ENCODE measurements around the gene THAP4.
A peak's percentile ranks its signal among the peaks of the same experiment; 100 is the strongest.

The THAP4 gene

GRCh38 chr2:241546771-241547498 is 90.0 kb downstream of the THAP4 start:
- TF ChIP-seq GATA1 (IDR thresholded peaks at IDR 0.05; ENCODE audit: low read depth, low read length) (no peak), POLR2A (IDR thresholded peaks at IDR 0.05; ENCODE audit: low read length) (no peak)
- no peak for DNase-seq

- TF ChIP-seq GATA1 (IDR thresholded peaks at IDR 0.05; ENCODE audit: low read depth, low read length) (no peak), POLR2A (IDR thresholded peaks at IDR 0.05; ENCODE audit: low read length) (no peak)
- DNase-seq: no peak
These were observed 91.2 kb downstream of the THAP4 start for GRCh38 chr2:241545523-241546473.

- TF ChIP-seq GATA1 (IDR thresholded peaks at IDR 0.05; ENCODE audit: low read depth, low read length): no peak
- TF ChIP-seq POLR2A (IDR thresholded peaks at IDR 0.05; ENCODE audit: low read length): no peak
- no peak for DNase-seq
These were observed 91.9 kb downstream of the THAP4 start for GRCh38 chr2:241545106-241545505.

GRCh38 chr2:241542278-241542605 is 94.7 kb downstream of the THAP4 start:
- no peak for DNase-seq
- TF ChIP-seq GATA1 (IDR thresholded peaks at IDR 0.05; ENCODE audit: low read depth, low read length) (no peak), POLR2A (IDR thresholded peaks at IDR 0.05; ENCODE audit: low read length) (no peak)

GRCh38 chr2:241541564-241542277 is 95.2 kb downstream of the THAP4 start:
- TF ChIP-seq POLR2A (IDR thresholded peaks at IDR 0.05; ENCODE audit: low read length): no peak
- TF ChIP-seq GATA1 (IDR thresholded peaks at IDR 0.05; ENCODE audit: low read depth, low read length): no peak
- DNase-seq: no peak

- TF ChIP-seq GATA1 (IDR thresholded peaks at IDR 0.05; ENCODE audit: low read depth, low read length): no peak
- TF ChIP-seq POLR2A (IDR thresholded peaks at IDR 0.05; ENCODE audit: low read length): no peak
- DNase-seq: peak; percentile 75 to 83
These were observed 96.0 kb downstream of the THAP4 start for GRCh38 chr2:241540771-241541561.

GRCh38 chr2:241540401-241540770 is 96.6 kb downstream of the THAP4 start:
- DNase-seq: no peak
- no peak for TF ChIP-seq GATA1 (IDR thresholded peaks at IDR 0.05; ENCODE audit: low read depth, low read length)
- no peak for TF ChIP-seq POLR2A (IDR thresholded peaks at IDR 0.05; ENCODE audit: low read length)

GRCh38 chr2:241539616-241540374 is 97.2 kb downstream of the THAP4 start:
- no peak for DNase-seq
- TF ChIP-seq GATA1 (IDR thresholded peaks at IDR 0.05; ENCODE audit: low read depth, low read length) (no peak), POLR2A (IDR thresholded peaks at IDR 0.05; ENCODE audit: low read length) (no peak)

GRCh38 chr2:241538838-241539615 is 97.9 kb downstream of the THAP4 start:
- no peak for TF ChIP-seq POLR2A (IDR thresholded peaks at IDR 0.05; ENCODE audit: low read length)
- no peak for TF ChIP-seq GATA1 (IDR thresholded peaks at IDR 0.05; ENCODE audit: low read depth, low read length)
- no peak for DNase-seq

- no peak for TF ChIP-seq POLR2A (IDR thresholded peaks at IDR 0.05; ENCODE audit: low read length)
- no peak for TF ChIP-seq GATA1 (IDR thresholded peaks at IDR 0.05; ENCODE audit: low read depth, low read length)
- no peak for DNase-seq
These were observed 100.9 kb downstream of the THAP4 start for GRCh38 chr2:241535871-241536655.

GRCh38 chr2:241534701-241535375 is 102.1 kb downstream of the THAP4 start:
- no peak for DNase-seq
- no peak for TF ChIP-seq GATA1 (IDR thresholded peaks at IDR 0.05; ENCODE audit: low read depth, low read length)
- TF ChIP-seq POLR2A (IDR thresholded peaks at IDR 0.05; ENCODE audit: low read length): no peak
